ENCODE measurements around the gene KCTD1. TPM values are rescaled to one million over a fixed set of nuclear protein-coding genes. Genes with fewer than 3 reads are reported as not detected.

Gene KCTD1
- total and polyA plus RNA-seq, 2 of the 4 experiments (the other 2 are of a cell fraction) = 5.0 to 5.8 TPM

DNA sequence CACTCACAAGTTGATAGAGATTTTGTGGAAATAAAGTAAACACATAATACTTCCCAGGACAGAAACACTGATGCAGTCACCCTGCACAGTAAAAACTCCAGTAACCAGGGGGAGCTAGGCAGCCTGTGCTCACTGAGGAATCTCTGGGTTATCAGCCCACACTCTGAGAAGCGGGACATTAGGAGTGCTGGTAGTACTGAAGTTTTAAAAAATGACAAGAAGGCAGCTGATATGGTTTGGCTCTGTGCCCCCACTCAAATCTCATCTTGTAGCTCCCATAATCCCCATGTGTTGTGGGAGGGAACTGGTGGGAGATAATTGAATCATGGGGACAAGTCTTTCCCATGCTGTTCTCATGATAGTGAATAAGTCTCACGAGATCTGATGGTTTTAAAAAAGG lies 31.4 kb downstream of the KCTD1 start:
- no peak overlapping the region for H3K27ac ChIP-seq (ENCODE audit: insufficient read depth, low read length)
- no TSS peak for BruUV-seq (replicated peaks)
- no peak overlapping the region for H3K4ac ChIP-seq (ENCODE audit: low read depth, low read length)
- in situ Hi-C loops (cut with MboI; ENCODE audit: low sequenced_read_pairs) (no loop called here), intact Hi-C loops (cut with micrococcal nuclease) (no loop called here), dilution Hi-C loops (cut with HindIII; ENCODE audit: low sequenced_read_pairs, unreplicated experiment) (no loop called here)
- ATAC-seq (ENCODE audit: low read depth) = peak; percentile 40; the same call in 1 of the 2 replicates
- no peaks in the 10 kb centered on the region for H3K27me3 ChIP-seq (ENCODE audit: control insufficient read depth, insufficient read depth, low read length)
- H4K8ac ChIP-seq (ENCODE audit: low read depth in 2 of 2, low read length in 2 of 2) = no peak overlapping the region
- H3K56ac ChIP-seq (ENCODE audit: extremely low read depth, insufficient read depth, low read length) = no peak overlapping the region
- no peak overlapping the region for H3K4me3 ChIP-seq (ENCODE audit: insufficient read depth, low read depth, low read length)
- no peak overlapping the region for H3K4me2 ChIP-seq (ENCODE audit: low read depth, low read length)
- no peaks in the 10 kb centered on the region for H4K20me1 ChIP-seq (ENCODE audit: insufficient read depth, low read length)
- no peak overlapping the region for H2BK5ac ChIP-seq (ENCODE audit: low read depth, low read length, poor library complexity, severe bottlenecking)
- ChIA-PET POLR2A (ENCODE audit: unreplicated experiment) (no interaction called here), CTCF (no interaction called here)
- no peak overlapping the region for H2AFZ ChIP-seq (replicated peaks; ENCODE audit: low read length, poor library complexity)
- H2AK9ac ChIP-seq (replicated peaks; ENCODE audit: low read depth, low read length, poor library complexity) = no peak overlapping the region
- H3K9ac ChIP-seq (ENCODE audit: low read depth, low read length) = no peak overlapping the region
- TF ChIP-seq CHD1 (IDR thresholded peaks at IDR 0.05; ENCODE audit: low read depth, low read length) (no peak), POLR2A (IDR thresholded peaks at IDR 0.05; ENCODE audit: low read depth, low read length) (no peak), SMC3 (IDR thresholded peaks at IDR 0.05; ENCODE audit: low read depth, low read length) (no peak), CTCF (conservative IDR thresholded peaks at IDR 0.05; ENCODE audit: low read depth, low read length) (no peak), MXI1 (IDR thresholded peaks at IDR 0.05; ENCODE audit: borderline replicate concordance, low read depth, low read length) (no peak), RAD21 (IDR thresholded peaks at IDR 0.05; ENCODE audit: low read length) (no peak), MAFK (IDR thresholded peaks at IDR 0.05; ENCODE audit: low read depth, low read length) (no peak), BHLHE40 (IDR thresholded peaks at IDR 0.05; ENCODE audit: low read depth, low read length) (no peak), NFE2L2 (IDR thresholded peaks at IDR 0.05; ENCODE audit: low read depth, low read length) (no peak), RCOR1 (IDR thresholded peaks at IDR 0.05; ENCODE audit: insufficient replicate concordance, low read length) (no peak), CEBPB (IDR thresholded peaks at IDR 0.05; ENCODE audit: low read depth, low read length) (no peak), FOS (IDR thresholded peaks at IDR 0.05; ENCODE audit: low read depth, low read length) (no peak), MAZ (IDR thresholded peaks at IDR 0.05; ENCODE audit: borderline replicate concordance, low read depth, low read length) (no peak), RFX5 (IDR thresholded peaks at IDR 0.05; ENCODE audit: low read depth, low read length) (no peak)
- TF ChIP-seq, protein P1, sequence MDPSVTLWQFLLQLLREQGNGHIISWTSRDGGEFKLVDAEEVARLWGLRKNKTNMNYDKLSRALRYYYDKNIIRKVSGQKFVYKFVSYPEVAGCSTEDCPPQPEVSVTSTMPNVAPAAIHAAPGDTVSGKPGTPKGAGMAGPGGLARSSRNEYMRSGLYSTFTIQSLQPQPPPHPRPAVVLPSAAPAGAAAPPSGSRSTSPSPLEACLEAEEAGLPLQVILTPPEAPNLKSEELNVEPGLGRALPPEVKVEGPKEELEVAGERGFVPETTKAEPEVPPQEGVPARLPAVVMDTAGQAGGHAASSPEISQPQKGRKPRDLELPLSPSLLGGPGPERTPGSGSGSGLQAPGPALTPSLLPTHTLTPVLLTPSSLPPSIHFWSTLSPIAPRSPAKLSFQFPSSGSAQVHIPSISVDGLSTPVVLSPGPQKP (IDR thresholded peaks at IDR 0.05; ENCODE audit: borderline replicate concordance, low read depth, low read length) = no peak
- TF ChIP-seq, protein P2, sequence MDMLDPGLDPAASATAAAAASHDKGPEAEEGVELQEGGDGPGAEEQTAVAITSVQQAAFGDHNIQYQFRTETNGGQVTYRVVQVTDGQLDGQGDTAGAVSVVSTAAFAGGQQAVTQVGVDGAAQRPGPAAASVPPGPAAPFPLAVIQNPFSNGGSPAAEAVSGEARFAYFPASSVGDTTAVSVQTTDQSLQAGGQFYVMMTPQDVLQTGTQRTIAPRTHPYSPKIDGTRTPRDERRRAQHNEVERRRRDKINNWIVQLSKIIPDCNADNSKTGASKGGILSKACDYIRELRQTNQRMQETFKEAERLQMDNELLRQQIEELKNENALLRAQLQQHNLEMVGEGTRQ (IDR thresholded peaks at IDR 0.05; ENCODE audit: low read depth, low read length) = no peak
- no peaks in the 10 kb centered on the region for H3K9me1 ChIP-seq (ENCODE audit: insufficient read depth, low read length)
- no peak overlapping the region for H2AK5ac ChIP-seq (ENCODE audit: low read depth, low read length)
- H2BK120ac ChIP-seq (ENCODE audit: low read depth, low read length) = no peak overlapping the region
- no peaks in the 10 kb centered on the region; a peak in 2 of 4 replicates for H3K79me1 ChIP-seq (ENCODE audit: low read depth in 1 of 2, low read length in 2 of 2)
- H2BK15ac ChIP-seq (ENCODE audit: low read depth, low read length) = no peak overlapping the region
- no peak overlapping the region for H3K14ac ChIP-seq (replicated peaks; ENCODE audit: low read depth, low read length)
- H4K91ac ChIP-seq (ENCODE audit: insufficient read depth, low read depth, low read length) = no peak overlapping the region
- no peak overlapping the region for H2BK20ac ChIP-seq (ENCODE audit: low read depth, low read length)
- DNase-seq = peak; percentile 20
- H3K4me1 ChIP-seq (ENCODE audit: control insufficient read depth, insufficient read depth, low read length) = peaks cover 6% of the 10 kb centered on the region
- H3K9me3 ChIP-seq (ENCODE audit: control insufficient read depth, insufficient read depth, low read length) = no peaks in the 10 kb centered on the region
- no peak overlapping the region for H3K23ac ChIP-seq (ENCODE audit: low read depth, low read length)
- no peak overlapping the region for H3K18ac ChIP-seq (ENCODE audit: low read depth, low read length)
- H3K36me3 ChIP-seq (ENCODE audit: control insufficient read depth, insufficient read depth, low read length) = no peaks in the 10 kb centered on the region
- no peak overlapping the region for H4K5ac ChIP-seq (ENCODE audit: low read depth, low read length)
- no CpG with 5 or more reads among the region's 2 CpGs for WGBS, 2 experiments (ENCODE audit: extremely low coverage in 2 of 2, insufficient read length in 1 of 2)
